ENCODE data around the gene CFL2.
A peak's percentile ranks its signal among the peaks of the same experiment; 100 is the strongest.

The CFL2 gene

DNA sequence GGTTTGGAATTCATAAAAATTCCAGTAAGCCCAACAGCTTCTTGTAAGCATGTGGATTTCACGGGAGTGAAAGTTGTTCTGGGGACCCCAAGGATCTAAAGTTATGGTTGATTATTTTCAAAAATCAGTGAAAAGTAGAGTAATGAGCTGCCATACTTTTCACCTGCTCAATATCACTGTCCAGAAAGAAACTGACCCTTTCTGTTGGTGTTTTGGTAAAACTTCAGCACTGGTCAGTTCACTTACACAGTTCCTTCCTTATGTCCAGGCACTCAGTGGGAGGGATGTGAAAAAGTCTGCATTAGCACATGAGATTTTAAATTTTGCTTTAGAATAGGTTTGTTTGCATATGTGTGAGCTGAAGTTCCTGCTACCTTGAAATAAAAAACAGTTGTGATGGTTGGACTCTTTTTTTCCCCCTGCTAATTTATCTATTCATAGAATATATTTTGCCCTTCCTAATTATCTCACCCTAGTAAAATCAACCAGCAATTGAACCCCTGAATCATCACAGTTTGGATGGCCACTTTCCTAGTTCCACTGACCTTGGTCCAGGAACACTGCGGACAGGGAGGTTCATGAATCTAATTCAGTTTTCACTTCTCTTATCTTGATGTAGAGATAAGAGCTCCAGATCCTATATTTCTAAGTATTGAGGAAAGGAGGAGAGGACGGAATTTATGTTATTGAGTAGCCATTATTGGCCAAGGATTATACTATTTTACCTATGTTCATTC, 25.8 kb downstream of the CFL2 start:
- TF ChIP-seq, protein P1, sequence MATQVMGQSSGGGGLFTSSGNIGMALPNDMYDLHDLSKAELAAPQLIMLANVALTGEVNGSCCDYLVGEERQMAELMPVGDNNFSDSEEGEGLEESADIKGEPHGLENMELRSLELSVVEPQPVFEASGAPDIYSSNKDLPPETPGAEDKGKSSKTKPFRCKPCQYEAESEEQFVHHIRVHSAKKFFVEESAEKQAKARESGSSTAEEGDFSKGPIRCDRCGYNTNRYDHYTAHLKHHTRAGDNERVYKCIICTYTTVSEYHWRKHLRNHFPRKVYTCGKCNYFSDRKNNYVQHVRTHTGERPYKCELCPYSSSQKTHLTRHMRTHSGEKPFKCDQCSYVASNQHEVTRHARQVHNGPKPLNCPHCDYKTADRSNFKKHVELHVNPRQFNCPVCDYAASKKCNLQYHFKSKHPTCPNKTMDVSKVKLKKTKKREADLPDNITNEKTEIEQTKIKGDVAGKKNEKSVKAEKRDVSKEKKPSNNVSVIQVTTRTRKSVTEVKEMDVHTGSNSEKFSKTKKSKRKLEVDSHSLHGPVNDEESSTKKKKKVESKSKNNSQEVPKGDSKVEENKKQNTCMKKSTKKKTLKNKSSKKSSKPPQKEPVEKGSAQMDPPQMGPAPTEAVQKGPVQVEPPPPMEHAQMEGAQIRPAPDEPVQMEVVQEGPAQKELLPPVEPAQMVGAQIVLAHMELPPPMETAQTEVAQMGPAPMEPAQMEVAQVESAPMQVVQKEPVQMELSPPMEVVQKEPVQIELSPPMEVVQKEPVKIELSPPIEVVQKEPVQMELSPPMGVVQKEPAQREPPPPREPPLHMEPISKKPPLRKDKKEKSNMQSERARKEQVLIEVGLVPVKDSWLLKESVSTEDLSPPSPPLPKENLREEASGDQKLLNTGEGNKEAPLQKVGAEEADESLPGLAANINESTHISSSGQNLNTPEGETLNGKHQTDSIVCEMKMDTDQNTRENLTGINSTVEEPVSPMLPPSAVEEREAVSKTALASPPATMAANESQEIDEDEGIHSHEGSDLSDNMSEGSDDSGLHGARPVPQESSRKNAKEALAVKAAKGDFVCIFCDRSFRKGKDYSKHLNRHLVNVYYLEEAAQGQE (IDR thresholded peaks at IDR 0.05; ENCODE audit: insufficient read depth in 1 of 2, low read depth in 2 of 2, low read length in 2 of 2) = peak in 1 of 2 experiments; percentile 51; a peak in 1 of 4 replicates
- TF ChIP-seq TAF1 (IDR thresholded peaks at IDR 0.05; ENCODE audit: borderline replicate concordance, insufficient read depth, low read length) = no peak

DNA sequence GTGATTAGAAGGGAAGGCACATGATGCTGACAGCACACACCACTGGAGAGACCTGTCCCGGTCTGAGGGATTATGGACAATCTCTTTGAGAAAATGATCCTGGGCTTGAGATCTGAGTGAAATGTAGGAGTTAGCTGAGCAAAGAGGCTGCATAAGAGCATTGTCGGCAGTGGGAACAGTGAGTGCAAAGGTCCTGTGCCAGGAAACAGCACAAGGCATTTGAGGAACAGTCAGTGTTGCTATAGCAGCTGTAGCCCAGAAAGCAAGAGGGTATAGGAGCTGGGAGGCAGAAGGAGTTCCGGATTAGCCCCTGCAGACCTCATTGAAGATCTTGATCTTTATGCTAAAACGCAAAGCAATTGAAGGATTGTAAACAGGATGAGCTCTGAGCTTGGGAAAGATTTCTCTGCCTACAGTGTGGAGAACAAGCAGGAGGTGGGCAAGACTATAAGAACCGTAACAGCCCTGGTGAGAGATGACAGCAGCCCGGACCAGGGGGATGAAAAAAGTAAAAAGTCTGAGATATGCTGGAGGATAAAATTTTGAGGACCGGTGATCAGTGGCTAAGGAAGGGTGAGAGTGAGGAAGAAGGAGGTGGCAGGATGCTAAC, 28.5 kb downstream of the CFL2 start:
- no peak for TF ChIP-seq TAF1 (IDR thresholded peaks at IDR 0.05; ENCODE audit: borderline replicate concordance, insufficient read depth, low read length)
- TF ChIP-seq POLR2AphosphoS5 (IDR thresholded peaks at IDR 0.05; ENCODE audit: low read depth, low read length) = no peak
- TF ChIP-seq FOXP2 (optimal IDR thresholded peaks at IDR 0.05; ENCODE audit: borderline replicate concordance, extremely low read depth, extremely low read length, insufficient read depth) = no peak
- TF ChIP-seq SIN3A (IDR thresholded peaks at IDR 0.05; ENCODE audit: borderline replicate concordance, insufficient read depth, low read length) = no peak
- TF ChIP-seq, protein P1 (IDR thresholded peaks at IDR 0.05; ENCODE audit: insufficient read depth in 1 of 2, low read depth in 2 of 2, low read length in 2 of 2) = no peak

DNA sequence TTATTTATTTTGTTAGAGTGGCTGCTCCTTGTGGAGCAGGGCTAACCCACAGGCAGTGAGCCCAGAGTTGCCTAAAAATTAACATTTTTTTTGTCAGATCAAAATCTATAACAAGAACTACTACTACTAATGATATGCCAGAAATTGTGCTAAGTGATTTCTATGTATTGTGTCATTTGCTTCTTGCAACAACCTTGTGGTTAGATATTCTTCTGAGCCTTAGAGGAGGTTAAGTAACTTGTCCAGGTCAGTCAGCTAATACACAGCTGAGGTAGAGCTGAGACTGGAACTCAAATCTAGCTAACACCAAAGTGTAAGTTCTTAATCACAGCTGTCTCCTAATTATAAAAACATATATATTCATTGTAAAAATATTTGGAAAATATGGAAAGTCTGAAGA, 29.8 kb downstream of the CFL2 start:
- TF ChIP-seq TAF1 (IDR thresholded peaks at IDR 0.05; ENCODE audit: borderline replicate concordance, insufficient read depth, low read length) = no peak
- TF ChIP-seq FOXP2 (optimal IDR thresholded peaks at IDR 0.05; ENCODE audit: borderline replicate concordance, extremely low read depth, extremely low read length, insufficient read depth) = no peak
- no peak for TF ChIP-seq SIN3A (IDR thresholded peaks at IDR 0.05; ENCODE audit: borderline replicate concordance, insufficient read depth, low read length)
- TF ChIP-seq POLR2AphosphoS5 (IDR thresholded peaks at IDR 0.05; ENCODE audit: low read depth, low read length) = no peak
- TF ChIP-seq, protein P1 (IDR thresholded peaks at IDR 0.05; ENCODE audit: insufficient read depth in 1 of 2, low read depth in 2 of 2, low read length in 2 of 2) = no peak

DNA sequence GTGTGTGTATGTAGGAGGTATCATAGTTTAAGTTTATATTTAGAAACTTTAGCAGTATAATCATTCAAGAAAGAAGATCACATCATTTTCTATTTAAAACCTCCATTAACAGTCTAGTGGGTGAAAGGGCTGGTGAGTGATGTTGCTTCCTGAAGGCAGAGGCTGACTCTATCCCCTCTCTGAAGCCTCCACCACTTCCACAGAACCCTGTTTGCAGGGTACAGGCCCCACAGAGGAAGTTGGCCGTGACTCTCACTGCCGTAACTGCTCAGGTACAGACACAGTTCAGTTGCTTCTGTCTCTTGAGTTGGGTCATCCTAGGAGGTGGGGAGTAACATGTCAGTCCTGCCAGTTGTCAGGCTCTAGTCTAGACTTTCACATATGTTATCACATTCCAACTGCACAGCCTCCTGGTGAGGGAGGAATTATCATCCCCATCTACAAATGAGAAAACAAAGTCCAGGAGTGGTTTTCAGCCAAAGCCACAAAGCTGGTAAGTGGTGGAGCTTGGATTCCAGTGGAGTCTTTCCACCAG, 31.5 kb downstream of the CFL2 start:
- TF ChIP-seq, protein P1 (IDR thresholded peaks at IDR 0.05; ENCODE audit: insufficient read depth in 1 of 2, low read depth in 2 of 2, low read length in 2 of 2) = no peak
- TF ChIP-seq TAF1 (IDR thresholded peaks at IDR 0.05; ENCODE audit: borderline replicate concordance, insufficient read depth, low read length) = no peak
- TF ChIP-seq SIN3A (IDR thresholded peaks at IDR 0.05; ENCODE audit: borderline replicate concordance, insufficient read depth, low read length) = no peak
- TF ChIP-seq FOXP2 (optimal IDR thresholded peaks at IDR 0.05; ENCODE audit: borderline replicate concordance, extremely low read depth, extremely low read length, insufficient read depth) = no peak
- no peak for TF ChIP-seq POLR2AphosphoS5 (IDR thresholded peaks at IDR 0.05; ENCODE audit: low read depth, low read length)
